EL (cell line): ENCODE data around the gene SVBP.

ENCODE experiments used
- DNase-seq: peaks from one replicate; pipeline ENCODE4 v3.0.0-alpha.2; 2016

Gene SVBP

GRCh38 chr1:42797979-42798378 is 19.2 kb downstream of the SVBP start:
- DNase-seq: no peak

GRCh38 chr1:42797414-42797813 is 19.8 kb downstream of the SVBP start:
- DNase-seq: no peak

- DNase-seq: no peak
These were observed 23.4 kb downstream of the SVBP start for GRCh38 chr1:42793824-42794223.

GRCh38 chr1:42788021-42788420 is 29.2 kb downstream of the SVBP start:
- no peak for DNase-seq

- no peak for DNase-seq
These were observed 31.1 kb downstream of the SVBP start for GRCh38 chr1:42786097-42786496.

- no peak for DNase-seq
These were observed 32.1 kb downstream of the SVBP start, which contains the start of gene TMEM269 for GRCh38 chr1:42784946-42785693. TMEM269 (plus strand) TSS chr1:42784991; CDS start chr1:42789894, 4,903 bp downstream.

GRCh38 chr1:42784547-42784945 is 32.7 kb downstream of the SVBP start:
- no peak for DNase-seq

GRCh38 chr1:42783092-42783491 is 34.1 kb downstream of the SVBP start:
- DNase-seq: no peak

- DNase-seq: no peak
These were observed 37.0 kb downstream of the SVBP start for GRCh38 chr1:42780176-42780575.

- DNase-seq: no peak
These were observed 37.5 kb downstream of the SVBP start for GRCh38 chr1:42779725-42780124.

- peak; percentile 45 for DNase-seq
These were observed 39.3 kb downstream of the SVBP start for GRCh38 chr1:42777852-42778251.

GRCh38 chr1:42776502-42776901 is 40.7 kb downstream of the SVBP start:
- DNase-seq: no peak

- DNase-seq: no peak
These were observed 42.2 kb downstream of the SVBP start for GRCh38 chr1:42774928-42775526.

- DNase-seq: no peak
These were observed 43.8 kb downstream of the SVBP start for GRCh38 chr1:42773420-42773819.

- DNase-seq: no peak
These were observed 47.4 kb downstream of the SVBP start for GRCh38 chr1:42769811-42770210.

GRCh38 chr1:42768172-42768571 is 49.0 kb downstream of the SVBP start:
- DNase-seq: no peak

GRCh38 chr1:42767510-42768000 is 49.6 kb downstream of the SVBP start:
- no peak for DNase-seq

- DNase-seq: peak; percentile 99
These were observed 50.3 kb downstream of the SVBP start, which contains the start of the genes C1orf50 and P3H1 for GRCh38 chr1:42766741-42767509. C1orf50 (plus strand) TSS chr1:42767249; CDS start chr1:42767312, 63 bp downstream. P3H1 (minus strand) TSS chr1:42767028; CDS start chr1:42766971, 57 bp downstream.

GRCh38 chr1:42765832-42766740 is 51.1 kb downstream of the SVBP start:
- peak; percentile 88 for DNase-seq

GRCh38 chr1:42765269-42765668 is 51.9 kb downstream of the SVBP start:
- DNase-seq: peak; percentile 21

- DNase-seq: no peak
These were observed 54.9 kb downstream of the SVBP start for GRCh38 chr1:42762269-42762668.

- no peak for DNase-seq
These were observed 55.6 kb downstream of the SVBP start for GRCh38 chr1:42761567-42761966.
